DMS53 treated with DMSO at 0.1 percent for 48 hours (cell line): ENCODE results near the gene PRSS53.
"Not testable (repeated sequence)": the region's sequence is repeated elsewhere in the genome, so short reads cannot be mapped to it uniquely, and the experiment has no call there.

ENCODE experiments used
- DNase-seq: peaks from one replicate; lab custom pipeline; 2025; ENCODE audit not compliant: unreplicated experiment; lab: John Stamatoyannopoulos, UW

PRSS53 gene

GRCh38 chr16:31088459-31089183, at the start of gene PRSS53:
Gene PRSS53 (minus strand): TSS chr16:31088943. CDS start chr16:31088809, 134 bp downstream.
- DNase-seq, result peak; percentile 48

DNA sequence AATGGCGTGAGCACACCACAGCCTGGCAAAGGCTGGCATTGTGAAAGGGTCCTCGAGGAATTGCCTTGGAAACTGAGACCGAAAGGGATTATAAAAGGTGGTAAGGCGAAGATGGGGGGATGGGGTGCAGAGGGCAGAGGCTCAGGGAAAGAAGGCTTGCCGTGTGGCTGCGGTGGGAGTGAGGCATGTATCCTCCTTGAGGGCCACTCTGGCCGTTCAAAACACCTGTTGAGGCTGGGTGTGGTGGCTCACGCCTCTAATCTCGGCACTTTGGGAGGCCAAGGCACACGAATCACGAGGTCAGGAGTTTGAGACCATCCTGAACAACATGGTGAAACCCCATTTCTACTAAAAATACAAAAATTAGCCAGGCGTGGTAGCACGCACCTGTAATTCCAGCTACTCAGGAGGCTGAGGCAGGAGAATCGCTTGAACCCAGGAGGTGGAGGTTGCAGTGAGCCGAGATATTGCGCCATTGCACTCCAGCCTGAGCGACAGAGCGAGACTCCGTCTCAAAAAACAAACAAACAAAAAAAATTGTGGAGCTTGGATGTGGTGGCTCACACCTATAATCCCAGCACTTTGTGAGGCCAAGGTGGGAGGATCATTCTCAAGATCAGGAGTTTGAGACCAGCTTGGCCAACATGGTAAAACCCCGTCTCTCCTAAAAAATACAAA, 48.2 kb upstream of the PRSS53 start:
- not testable (repeated sequence) for DNase-seq

DNA sequence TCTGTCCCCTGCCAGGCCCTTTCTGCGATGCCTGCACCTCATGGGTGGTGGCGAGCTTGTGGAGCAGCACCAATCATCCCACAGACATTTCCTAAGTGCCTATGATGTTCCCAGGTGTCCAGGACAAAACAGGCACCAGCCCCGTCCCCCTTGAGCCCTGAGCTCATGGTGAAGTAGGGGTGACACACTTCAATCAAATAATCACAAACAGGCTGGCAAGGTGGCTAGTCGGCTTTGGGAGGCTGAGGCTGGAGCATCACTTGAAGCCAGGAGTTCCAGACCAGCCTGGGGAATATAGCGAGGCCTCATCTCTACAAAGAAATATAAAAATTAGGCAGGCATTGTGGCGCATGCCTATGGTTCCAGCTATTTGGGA, 47.5 kb upstream of the PRSS53 start:
- DNase-seq, result no peak

DNA sequence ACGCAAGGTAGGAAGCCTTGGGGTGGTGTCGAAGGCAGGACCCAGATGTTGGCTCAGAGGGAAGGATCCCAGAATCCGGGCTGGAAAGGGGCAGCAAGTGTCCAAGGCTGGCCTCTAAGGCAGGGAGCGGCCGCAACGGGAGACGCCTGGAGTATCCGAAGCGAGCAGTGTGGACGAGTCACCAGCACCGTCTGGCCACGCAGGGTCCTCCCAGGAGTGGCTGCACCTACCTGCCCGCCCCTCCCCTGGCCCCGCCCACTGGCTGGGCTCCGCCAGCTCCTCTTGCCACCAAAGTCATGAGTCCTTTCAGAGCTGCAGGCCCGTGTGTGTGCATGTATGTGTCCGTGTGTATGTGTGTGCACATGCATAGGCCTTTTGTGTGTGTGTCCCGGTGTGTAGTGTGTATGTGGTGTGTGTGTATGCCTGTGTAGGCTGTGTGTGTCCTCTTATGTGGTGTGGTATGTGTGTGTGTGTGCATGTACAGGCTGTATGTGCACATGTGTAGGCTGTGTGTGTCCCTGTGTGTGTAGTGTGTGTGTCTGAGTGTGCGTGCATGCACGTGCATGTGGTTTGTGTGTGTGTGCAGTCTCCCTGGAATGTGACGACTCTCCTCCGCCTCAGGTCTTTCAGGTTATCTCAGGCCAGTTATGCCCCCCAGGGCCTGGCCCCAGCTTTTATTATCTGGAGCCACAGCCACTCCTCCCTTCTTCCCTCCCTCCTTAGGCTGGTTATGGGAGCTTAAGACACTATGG, 47.0 kb upstream of the PRSS53 start, which contains the start of gene PRSS8:
Gene PRSS8, minus strand, starts transcription at position 193 of the 752 bp plus-strand sequence. CDS start 229 bp downstream, outside the sequence.
- DNase-seq, result peak; percentile 42

- DNase-seq, result no peak
Observed at GRCh38 chr16:31134625-31135534, 46.1 kb upstream of the PRSS53 start.

DNA sequence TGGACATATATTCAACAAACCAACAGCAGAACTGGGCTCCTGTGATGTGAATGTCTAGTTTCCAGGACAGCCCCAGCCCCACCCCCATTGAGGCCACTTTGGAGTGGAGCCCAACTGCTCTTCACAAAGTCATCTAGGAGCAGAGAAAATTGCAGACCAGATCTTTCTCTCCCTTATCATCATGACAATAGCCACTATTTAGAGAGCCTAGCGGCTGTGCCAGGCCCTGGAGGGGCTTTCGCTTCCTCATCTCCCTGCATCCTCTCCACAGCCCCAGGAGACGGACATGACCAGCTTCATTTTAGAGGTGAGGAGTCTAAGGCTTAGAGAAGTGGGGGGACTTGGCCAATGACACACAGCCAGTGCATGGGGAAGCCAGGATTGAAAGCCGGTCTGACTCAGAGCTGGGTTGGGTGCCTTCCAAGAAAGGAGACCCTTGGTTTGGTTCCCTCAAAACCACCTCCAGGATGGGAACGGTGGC, 45.4 kb upstream of the PRSS53 start:
- no peak for DNase-seq

DNA sequence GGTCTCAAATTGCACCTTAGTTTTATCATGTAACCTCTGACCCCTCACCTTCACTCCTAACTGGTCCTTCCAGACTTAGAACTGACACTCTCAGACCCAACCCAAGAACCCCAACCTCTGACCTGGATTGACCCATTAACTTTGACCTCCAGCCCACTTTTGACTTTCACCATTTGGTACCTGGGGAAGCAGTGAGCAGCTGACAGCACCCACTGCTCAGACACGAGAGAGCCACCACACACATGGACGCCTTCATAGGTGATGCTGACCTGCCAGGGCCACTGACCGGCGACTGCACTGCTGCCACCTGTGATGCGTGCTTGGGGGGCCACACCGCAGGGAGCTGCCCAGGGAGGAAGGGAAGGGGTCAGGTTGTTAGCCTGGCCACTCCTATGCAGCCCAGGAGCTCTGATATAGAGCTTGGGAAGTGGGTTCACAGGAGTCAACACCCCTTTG, 44.3 kb upstream of the PRSS53 start:
- no peak for DNase-seq

- no peak for DNase-seq
Observed at GRCh38 chr16:31132303-31132979, 43.7 kb upstream of the PRSS53 start.

DNA sequence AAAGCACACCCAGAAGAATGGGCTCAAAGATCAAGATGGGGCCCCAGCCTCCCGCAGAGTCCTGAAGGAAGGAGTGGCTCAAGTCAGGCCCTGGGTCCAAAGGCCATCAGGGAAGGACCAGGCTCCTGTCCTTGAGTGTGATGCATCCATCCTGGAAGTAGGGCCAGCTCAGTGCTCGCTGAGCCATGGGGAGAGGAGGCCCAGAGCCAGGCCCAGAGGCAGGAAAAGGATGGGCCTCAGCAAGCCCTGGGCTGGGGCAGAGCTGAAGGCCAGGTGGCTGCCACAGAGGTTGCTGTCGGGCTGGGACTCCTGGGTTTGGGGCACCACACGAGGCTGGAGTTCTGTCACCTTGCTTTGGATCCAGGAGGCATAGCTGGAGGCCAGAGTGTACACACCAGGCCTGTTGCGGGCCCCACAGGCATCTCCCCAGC, 43.1 kb upstream of the PRSS53 start:
- no peak for DNase-seq

- DNase-seq, result no peak
Observed at GRCh38 chr16:31131416-31131815, 42.7 kb upstream of the PRSS53 start.

- DNase-seq, result peak; percentile 84
Observed at GRCh38 chr16:31130899-31131298, 42.2 kb upstream of the PRSS53 start.

- peak; percentile 56 for DNase-seq
Observed at GRCh38 chr16:31130336-31130891, 41.7 kb upstream of the PRSS53 start.

DNA sequence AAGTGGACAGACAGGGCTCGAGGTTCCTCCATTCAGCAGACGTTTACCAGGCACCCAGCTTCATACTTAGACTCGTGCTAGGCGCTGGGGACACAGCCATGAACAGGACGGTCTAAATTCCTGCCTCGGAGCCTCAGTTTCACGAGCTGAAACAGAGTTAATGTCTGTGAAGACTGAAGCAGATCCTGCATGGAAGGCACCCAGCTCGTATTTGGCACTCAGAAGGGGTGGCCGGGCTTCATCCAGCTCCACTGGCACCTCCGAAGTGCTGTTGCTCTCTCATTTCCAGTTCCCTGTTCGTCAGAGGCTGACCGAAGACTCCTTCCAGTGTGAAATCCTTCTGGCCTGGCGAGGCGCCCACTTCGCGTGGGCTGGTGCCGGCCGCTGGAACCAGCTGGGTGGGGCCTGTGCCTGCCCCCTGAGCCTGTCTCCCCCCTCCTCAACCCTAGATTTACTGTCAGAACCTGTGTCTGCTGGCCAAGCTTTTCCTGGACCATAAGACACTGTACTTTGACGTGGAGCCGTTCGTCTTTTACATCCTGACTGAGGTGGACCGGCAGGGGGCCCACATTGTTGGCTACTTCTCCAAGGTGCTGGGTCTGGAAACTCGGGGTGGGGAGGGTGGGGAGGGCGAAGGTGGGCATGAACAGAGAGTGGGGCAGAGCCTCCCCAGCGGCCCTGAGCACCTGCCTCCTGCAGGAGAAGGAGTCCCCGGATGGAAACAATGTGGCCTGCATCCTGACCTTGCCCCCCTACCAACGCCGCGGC, 41.0 kb upstream of the PRSS53 start:
- no peak for DNase-seq

DNA sequence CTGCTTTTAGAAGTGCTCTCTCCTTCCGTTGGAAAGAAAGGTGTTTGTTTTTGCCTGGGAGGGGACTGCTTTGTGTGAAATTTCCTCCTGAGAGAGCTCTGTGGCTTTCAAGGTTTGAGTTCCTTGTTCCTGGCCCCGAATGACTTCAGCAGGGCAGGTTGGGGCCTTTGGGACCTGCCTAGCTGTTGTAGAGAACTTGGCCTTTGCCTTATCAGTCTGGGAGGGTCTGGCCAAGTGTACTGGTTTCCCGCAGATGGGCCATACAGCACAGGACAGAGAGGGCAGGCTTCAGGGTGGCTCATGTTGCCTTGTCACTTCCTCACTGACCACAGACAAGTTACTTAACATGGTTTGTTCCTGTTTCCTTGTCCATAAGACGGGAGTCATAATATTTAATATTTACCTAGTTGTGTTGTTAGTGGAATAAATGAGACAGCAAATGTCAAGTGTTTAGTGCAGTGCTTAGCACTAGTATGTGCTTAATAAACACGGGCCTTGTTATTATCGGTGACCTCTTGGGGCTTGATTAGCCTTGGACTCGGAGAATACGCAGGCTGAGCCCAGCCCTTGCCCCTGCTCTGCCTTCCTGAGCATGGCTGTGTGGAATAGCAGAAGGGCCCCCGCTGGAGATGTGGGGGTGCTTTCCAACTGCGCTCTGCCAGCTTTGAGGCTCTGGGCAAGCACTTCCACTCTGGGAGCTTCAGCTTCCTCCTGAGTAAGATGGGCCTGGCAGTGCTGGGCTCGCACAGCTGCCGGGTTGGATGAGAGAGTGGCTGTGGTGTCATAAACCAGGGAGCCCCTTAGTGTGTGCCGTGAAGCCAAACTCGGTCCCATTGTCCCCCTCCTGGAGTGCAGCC, 40.2 kb upstream of the PRSS53 start:
- DNase-seq, result no peak

GRCh38 chr16:31127182-31127581, 38.4 kb upstream of the PRSS53 start:
- no peak for DNase-seq

GRCh38 chr16:31125844-31126243, 37.1 kb upstream of the PRSS53 start:
- no peak for DNase-seq

DNA sequence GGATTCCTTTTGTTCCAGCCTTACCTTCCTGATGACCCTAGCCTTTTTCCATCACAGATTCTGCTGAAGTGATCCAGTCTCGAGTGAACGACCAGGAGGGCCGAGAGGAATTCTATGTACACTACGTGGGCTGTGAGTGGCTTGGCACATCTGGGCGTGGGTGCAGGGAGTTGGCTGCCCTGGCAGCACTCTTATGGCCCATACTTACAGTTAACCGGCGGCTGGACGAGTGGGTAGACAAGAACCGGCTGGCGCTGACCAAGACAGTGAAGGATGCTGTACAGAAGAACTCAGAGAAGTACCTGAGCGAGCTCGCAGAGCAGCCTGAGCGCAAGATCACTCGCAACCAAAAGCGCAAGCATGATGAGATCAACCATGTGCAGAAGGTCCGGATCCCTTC, 31.4 kb upstream of the PRSS53 start:
- DNase-seq, result no peak
